Right ventricle myocardium inferior (tissue), 1 donor: ENCODE measurements around the gene EFHC1. TPM values are rescaled to one million over a fixed set of nuclear protein-coding genes. Genes with fewer than 3 reads are reported as not detected.
A peak's percentile ranks its signal among the peaks of the same experiment; 100 is the strongest.

Experiments used
- ATAC-seq: fragments of 200-7000 bp; cut with Tn5 transposase; one replicate; pipeline ENCODE4 v1.9.1; 2020; ENCODE audit warnings: mild to moderate bottlenecking, moderate library complexity
- DNase-seq: peaks from one replicate; pipeline ENCODE4 v3.0.0; 2021; ENCODE audit errors: missing footprints
- intact Hi-C: fragments of 100-400 bp; cut with DNase I; formaldehyde crosslinking; loops from one replicate; pipeline ENCODE4 v1.11.0; 2022
- total RNA-seq: library from RNA; stranded (reverse); fragmentation: NEBNext Ultra II Directional; extraction: Animal tissue kit (Norgen Biotek cat#: 25700); gene quantifications from one replicate; pipeline ENCODE4 v1.2.1, GENCODE V29; 2021
- donor health status: DM: no; HTN: yes; CAD: no; lungs with severe emphysema.

The EFHC1 gene
- total RNA-seq, 1 donor from 2014 or later: 4.8 TPM

GRCh38 chr6:52393780-52394179 lies 26.4 kb upstream of the EFHC1 start:
- no peak for ATAC-seq
- DNase-seq: no peak
- intact Hi-C loops: no loop called here

DNA sequence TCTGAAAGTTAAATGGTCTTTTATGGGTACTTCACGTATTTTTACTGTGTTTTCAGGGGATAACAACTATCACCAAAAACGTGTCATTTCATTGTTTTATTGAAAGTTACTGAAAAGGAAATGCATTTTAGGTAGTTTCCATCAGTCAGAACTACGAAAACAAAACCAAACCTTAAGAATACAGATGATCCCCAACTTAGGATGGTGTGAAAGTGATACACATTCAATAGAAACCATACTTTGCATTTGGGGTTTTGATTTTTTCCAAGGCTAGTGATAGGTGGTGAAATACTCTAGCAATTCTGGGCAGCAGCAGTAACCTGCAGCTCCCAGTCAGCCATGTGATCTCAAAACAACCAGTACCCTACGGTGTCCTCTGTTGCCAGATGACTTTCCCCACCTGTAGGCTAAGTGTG lies 25.9 kb upstream of the EFHC1 start:
- intact Hi-C loops: no loop called here
- ATAC-seq (no peak), DNase-seq (no peak)

DNA sequence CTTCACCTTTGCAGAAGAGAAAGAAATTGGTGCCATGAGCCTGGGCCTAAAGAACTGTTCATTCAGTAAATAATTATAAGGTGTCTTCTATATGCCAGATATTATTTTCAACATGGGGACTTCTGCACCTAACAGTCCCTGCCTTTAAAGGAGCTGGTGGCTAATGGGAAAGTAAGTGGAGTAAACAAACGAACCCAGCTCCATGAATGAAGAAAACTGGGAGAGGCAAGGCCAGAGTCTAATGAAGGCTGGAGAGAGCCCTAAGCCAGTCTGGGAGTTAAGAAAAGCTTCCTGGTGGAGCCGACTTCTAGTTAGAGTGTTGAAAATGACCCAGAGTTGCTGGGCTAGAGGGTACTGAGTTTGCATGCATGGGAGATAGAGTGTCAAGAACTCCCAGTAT lies 24.2 kb upstream of the EFHC1 start:
- intact Hi-C loops: loop anchor here (5.0 kb wide), 1 partner anchor 34 kb away; the partner anchor contains the start of gene PAQR8
- ATAC-seq (no peak), DNase-seq (no peak)

GRCh38 chr6:52399511-52400312 lies 20.4 kb upstream of the EFHC1 start:
- ATAC-seq (no peak), DNase-seq (no peak)
- intact Hi-C loops: loop anchor here (2.0 to 10.0 kb wide), 3 partner anchors 37 to 595 kb away; partner anchors contain the start of genes GSTA4 and PAQR8

DNA sequence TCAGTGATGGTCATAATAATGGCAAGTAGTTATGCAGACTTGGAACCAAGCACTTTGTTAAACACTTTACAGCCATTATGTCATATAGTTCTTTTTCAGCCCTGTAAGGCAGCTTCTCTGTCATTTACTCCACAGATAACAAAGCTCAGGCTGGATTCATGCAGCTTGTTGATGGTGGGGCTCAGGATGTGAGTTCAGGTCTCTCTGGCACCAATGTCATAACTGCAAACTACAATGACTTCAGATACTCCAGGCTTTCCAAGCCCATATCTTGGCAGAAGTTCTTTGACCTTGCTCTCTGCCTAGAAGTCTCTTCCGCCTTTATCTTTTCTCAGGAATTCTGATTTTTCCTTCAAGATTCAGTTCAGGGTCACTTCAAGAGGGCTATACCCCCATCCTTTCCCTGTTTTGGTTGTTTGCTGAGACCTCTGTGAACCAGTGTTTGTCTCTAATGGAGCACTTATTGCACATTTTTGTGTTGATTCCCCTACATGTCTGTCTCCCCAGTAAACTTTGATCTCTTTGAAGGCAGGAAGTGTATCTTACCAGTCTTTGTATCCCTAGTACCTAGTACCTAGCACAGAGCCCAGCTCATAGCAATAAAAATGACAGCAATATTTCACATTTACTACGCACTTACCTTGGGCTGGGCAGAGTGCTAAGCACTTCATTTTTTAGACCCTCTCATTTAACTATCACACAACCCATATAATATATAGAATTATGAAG lies 19.7 kb upstream of the EFHC1 start:
- no peak for ATAC-seq
- no peak for DNase-seq
- intact Hi-C loops: loop anchor here (10.0 kb wide), 1 partner anchor 594 kb away; the partner anchor contains the start of gene GSTA4

DNA sequence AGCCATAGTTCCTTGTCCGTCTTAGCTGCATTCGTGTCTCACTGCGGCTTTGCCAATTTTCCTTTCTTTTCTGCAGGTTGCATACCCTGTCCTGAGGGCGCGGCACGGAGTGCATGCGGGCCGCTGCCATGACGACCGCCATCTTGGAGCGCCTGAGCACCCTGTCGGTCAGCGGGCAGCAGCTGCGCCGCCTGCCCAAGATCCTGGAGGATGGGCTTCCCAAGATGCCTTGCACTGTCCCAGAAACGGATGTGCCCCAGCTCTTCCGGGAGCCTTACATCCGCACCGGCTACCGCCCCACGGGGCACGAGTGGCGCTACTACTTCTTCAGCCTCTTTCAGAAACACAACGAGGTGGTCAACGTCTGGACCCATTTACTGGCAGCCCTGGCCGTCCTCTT lies 17.1 kb upstream of the EFHC1 start:
- DNase-seq: no peak
- ATAC-seq: no peak
- intact Hi-C loops: loop anchor here (10.0 kb wide), 1 partner anchor 592 kb away; the partner anchor contains the start of gene GSTA4

DNA sequence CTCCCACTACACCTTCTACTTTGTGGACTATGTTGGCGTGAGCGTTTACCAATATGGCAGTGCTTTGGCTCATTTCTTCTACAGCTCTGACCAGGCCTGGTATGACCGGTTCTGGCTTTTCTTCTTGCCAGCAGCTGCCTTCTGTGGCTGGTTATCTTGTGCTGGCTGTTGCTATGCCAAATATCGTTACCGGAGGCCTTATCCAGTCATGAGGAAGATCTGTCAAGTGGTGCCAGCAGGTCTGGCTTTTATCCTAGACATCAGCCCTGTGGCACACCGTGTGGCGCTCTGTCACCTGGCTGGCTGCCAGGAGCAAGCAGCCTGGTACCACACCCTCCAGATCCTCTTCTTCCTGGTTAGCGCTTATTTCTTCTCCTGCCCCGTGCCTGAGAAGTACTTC lies 16.5 kb upstream of the EFHC1 start:
- DNase-seq (no peak), ATAC-seq (peak; percentile 56)
- intact Hi-C loops: loop anchor here (10.0 kb wide), 1 partner anchor 591 kb away; the partner anchor contains the start of gene GSTA4

- intact Hi-C loops: loop anchor here (10.0 kb wide), 1 partner anchor 590 kb away; the partner anchor contains the start of gene GSTA4
- DNase-seq (no peak), ATAC-seq (no peak)
Measured at GRCh38 chr6:52405243-52405642, 14.9 kb upstream of the EFHC1 start.

DNA sequence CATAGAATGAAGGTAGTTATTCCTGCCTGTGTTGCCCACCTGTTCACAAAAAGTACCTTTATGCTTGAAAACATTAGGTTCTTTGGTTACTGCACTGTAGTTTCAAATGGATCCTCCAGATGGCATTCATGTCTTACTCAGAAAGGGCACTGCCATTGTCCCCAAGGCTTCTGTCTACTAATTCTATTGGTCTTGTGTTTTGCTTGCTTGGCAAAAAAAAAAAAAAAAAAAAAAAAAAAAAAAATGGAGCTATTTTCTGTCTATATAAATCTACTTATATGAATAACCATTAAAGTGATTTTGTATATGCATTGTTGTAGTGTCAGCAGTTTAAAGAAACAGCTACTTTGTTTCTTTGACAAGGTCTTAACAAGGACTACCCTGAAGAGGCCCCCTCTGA lies 12.7 kb upstream of the EFHC1 start:
- DNase-seq (no peak), ATAC-seq (peak; percentile 43)
- intact Hi-C loops: loop anchor here (2.0 to 10.0 kb wide), 2 partner anchors 255 to 587 kb away; partner anchors contain the start of gene GSTA4

DNA sequence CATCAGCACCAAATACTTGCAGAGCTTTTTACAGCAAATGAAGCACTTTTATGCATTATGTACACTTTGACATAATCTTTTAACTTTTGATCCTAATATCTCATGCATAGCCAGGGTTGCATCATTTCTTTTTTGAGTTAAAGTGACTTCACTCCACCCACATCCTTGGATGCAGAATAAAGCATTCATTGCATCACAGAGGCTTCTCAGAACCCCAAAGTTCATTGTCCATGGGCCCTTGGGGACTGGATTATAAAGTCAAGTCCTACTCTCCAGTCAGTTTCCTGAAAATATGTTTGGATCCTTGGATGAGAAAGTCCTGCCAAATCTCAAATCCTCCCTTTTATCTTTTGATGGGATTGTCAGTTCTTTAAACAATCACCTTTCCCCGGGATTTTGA lies 10.6 kb upstream of the EFHC1 start:
- DNase-seq (no peak), ATAC-seq (no peak)
- intact Hi-C loops: loop anchor here (2.0 to 10.0 kb wide), 2 partner anchors 189 to 585 kb away; partner anchors contain the start of gene GSTA4

DNA sequence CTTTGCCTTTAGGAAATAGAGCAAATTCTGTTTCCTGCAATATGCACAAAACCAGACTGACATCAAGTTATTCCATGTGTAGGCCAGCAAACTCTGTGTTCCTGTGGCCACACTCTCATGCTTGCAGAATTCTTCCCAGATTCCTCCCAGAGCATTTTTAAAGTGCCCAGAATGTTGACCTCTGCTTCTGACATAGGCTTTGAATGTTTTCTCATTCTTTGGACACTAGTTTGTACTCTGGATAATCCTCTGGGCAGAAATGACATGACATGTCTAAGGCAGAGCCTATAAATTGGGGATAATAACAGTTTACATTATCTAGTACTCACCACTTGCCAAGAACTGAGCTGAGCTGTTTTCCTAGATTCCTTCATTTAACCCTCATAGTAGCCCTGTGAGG lies 9.2 kb upstream of the EFHC1 start:
- intact Hi-C loops: no loop called here
- ATAC-seq: no peak
- no peak for DNase-seq

GRCh38 chr6:52411911-52412310 lies 8.2 kb upstream of the EFHC1 start:
- intact Hi-C loops: no loop called here
- ATAC-seq: no peak
- DNase-seq: no peak

DNA sequence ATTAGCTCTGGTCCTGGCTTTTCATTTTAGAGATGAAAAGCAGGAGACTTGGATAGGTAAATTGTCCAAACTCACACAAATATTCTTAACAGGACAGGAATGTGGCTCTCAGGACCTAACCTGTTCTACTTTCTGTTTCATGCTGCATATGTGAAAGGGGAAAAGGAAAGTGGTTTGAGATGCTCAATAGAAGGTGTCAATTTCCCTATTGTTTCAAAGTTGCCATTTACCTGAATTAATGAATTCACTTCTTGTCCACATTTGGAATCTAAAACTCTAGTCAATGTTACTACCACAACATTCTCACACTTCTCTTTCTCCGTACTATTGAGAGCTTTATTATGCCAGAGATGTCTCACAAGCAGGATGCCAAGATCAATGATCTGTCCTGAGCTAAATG lies 4.8 kb upstream of the EFHC1 start:
- intact Hi-C loops: no loop called here
- ATAC-seq (no peak), DNase-seq (no peak)

GRCh38 chr6:52415917-52416628 lies 4.1 kb upstream of the EFHC1 start:
- intact Hi-C loops: loop anchor here (1.0 to 2.0 kb wide), 4 partner anchors 161 to 247 kb away; partner anchors contain the start of gene TRAM2
- DNase-seq (no peak), ATAC-seq (no peak)

GRCh38 chr6:52416629-52417151 lies 3.5 kb upstream of the EFHC1 start:
- ATAC-seq (no peak), DNase-seq (no peak)
- intact Hi-C loops: loop anchor here (1.0 to 2.0 kb wide), 5 partner anchors 84 to 247 kb away; partner anchors contain the start of gene TRAM2

- DNase-seq: no peak
- intact Hi-C loops: loop anchor here (1.0 to 2.0 kb wide), 3 partner anchors 83 to 181 kb away; partner anchors contain the start of gene TRAM2
Measured at GRCh38 chr6:52417675-52418111, 2.4 kb upstream of the EFHC1 start.

GRCh38 chr6:52418606-52419005 lies 1.5 kb upstream of the EFHC1 start:
- DNase-seq (no peak), ATAC-seq (no peak)
- intact Hi-C loops: no loop called here

More at GRCh38 chr6:52417675-52418111, 2.4 kb upstream of the EFHC1 start:
- ATAC-seq: peak; percentile 38

DNA sequence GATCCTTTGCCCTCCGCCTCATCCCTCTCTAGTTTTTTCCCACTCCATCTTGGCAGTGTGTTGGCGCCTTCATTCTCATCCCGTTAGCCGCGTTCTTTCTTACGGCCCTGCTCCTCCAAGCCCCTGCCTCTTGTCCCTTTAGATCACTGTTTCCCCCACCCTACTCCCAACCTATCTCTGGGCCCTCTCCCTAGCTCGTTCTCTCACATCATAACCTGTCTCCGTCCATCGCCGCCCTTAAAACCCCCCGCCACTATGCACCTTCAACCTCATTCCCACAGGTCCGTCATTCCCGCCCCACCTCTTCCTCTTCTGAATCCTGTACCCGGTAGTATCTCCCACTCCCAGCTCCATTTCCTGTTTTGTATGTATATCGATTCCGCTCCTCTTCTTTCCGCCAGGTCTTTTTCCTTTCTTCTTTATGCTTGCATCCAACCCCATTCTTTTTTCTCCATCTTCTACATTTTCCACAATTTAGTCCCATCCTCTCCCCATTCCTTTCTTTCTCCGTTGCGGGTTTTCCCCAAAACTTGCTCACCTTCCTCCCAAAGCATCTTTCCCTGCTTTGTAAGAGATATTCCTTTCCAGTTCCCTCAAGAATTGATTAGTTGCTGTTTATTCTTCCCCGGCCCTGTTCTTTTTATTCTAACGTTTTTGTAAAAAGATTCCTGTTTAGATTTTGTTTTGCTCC lies 671 bp downstream of the EFHC1 start:
- intact Hi-C loops: loop anchor here (1.0 kb wide), 1 partner anchor 78 kb away; no protein-coding TSS in a partner anchor
- ATAC-seq: no peak
- no peak for DNase-seq
